ENCODE data around the gene VSIR.

Gene VSIR

GRCh38 chr10:71796749-71797405 lies 23.6 kb upstream of the VSIR start:
- no peak for TF ChIP-seq CREB1 (IDR thresholded peaks at IDR 0.05; ENCODE audit: low read depth)
- TF ChIP-seq FOXM1 (IDR thresholded peaks at IDR 0.05; ENCODE audit: borderline replicate concordance, low read depth) = no peak
- no peak for TF ChIP-seq TCF12 (IDR thresholded peaks at IDR 0.05; ENCODE audit: low read depth)
- TF ChIP-seq USF1 (IDR thresholded peaks at IDR 0.05) = no peak
- TF ChIP-seq EGR1 (IDR thresholded peaks at IDR 0.05) = no peak
- no peak for TF ChIP-seq NFIC (IDR thresholded peaks at IDR 0.05)

GRCh38 chr10:71795248-71795647 lies 21.9 kb upstream of the VSIR start:
- TF ChIP-seq USF1 (IDR thresholded peaks at IDR 0.05) (no peak), MAX (IDR thresholded peaks at IDR 0.05) (no peak), REST (IDR thresholded peaks at IDR 0.05; ENCODE audit: low read depth) (peak; percentile 95)

GRCh38 chr10:71790749-71791440 lies 17.6 kb upstream of the VSIR start:
- no peak for TF ChIP-seq FOXM1 (IDR thresholded peaks at IDR 0.05; ENCODE audit: borderline replicate concordance, low read depth)
- TF ChIP-seq ZBTB7A (IDR thresholded peaks at IDR 0.05; ENCODE audit: low read depth) = no peak
- no peak for TF ChIP-seq TAF1 (IDR thresholded peaks at IDR 0.05; ENCODE audit: low read depth)
- no peak for TF ChIP-seq MAX (IDR thresholded peaks at IDR 0.05)
- TF ChIP-seq YY1 (IDR thresholded peaks at IDR 0.05; ENCODE audit: low read depth) = no peak
- no peak for TF ChIP-seq CREB1 (IDR thresholded peaks at IDR 0.05; ENCODE audit: low read depth)

GRCh38 chr10:71789871-71790270 lies 16.6 kb upstream of the VSIR start:
- no peak for TF ChIP-seq REST (IDR thresholded peaks at IDR 0.05; ENCODE audit: low read depth)
- no peak for TF ChIP-seq USF1 (IDR thresholded peaks at IDR 0.05)
- no peak for TF ChIP-seq EGR1 (IDR thresholded peaks at IDR 0.05)

GRCh38 chr10:71788954-71789353 lies 15.6 kb upstream of the VSIR start:
- no peak for TF ChIP-seq FOXM1 (IDR thresholded peaks at IDR 0.05; ENCODE audit: borderline replicate concordance, low read depth)
- no peak for TF ChIP-seq TEAD4 (IDR thresholded peaks at IDR 0.05)
- no peak for TF ChIP-seq NFIC (IDR thresholded peaks at IDR 0.05)
- TF ChIP-seq EP300 (IDR thresholded peaks at IDR 0.05; ENCODE audit: borderline replicate concordance) = no peak
- no peak for TF ChIP-seq ZBTB7A (IDR thresholded peaks at IDR 0.05; ENCODE audit: low read depth)
- no peak for TF ChIP-seq TCF12 (IDR thresholded peaks at IDR 0.05; ENCODE audit: low read depth)
- TF ChIP-seq YY1 (IDR thresholded peaks at IDR 0.05; ENCODE audit: low read depth) = no peak
- TF ChIP-seq EGR1 (IDR thresholded peaks at IDR 0.05) = no peak
- no peak for TF ChIP-seq CREB1 (IDR thresholded peaks at IDR 0.05; ENCODE audit: low read depth)
- no peak for TF ChIP-seq MAX (IDR thresholded peaks at IDR 0.05)
- no peak for TF ChIP-seq REST (IDR thresholded peaks at IDR 0.05; ENCODE audit: low read depth)
- no peak for TF ChIP-seq CEBPB (IDR thresholded peaks at IDR 0.05)
- no peak for TF ChIP-seq TAF1 (IDR thresholded peaks at IDR 0.05; ENCODE audit: low read depth)
- no peak for TF ChIP-seq RAD21 (IDR thresholded peaks at IDR 0.05; ENCODE audit: low read depth)
- no peak for TF ChIP-seq USF1 (IDR thresholded peaks at IDR 0.05)

Data from Ishikawa (cell line).